ENCODE data around the gene STK17B. TPM values are rescaled to one million over a fixed set of nuclear protein-coding genes. Genes with fewer than 3 reads are reported as not detected.

Gene STK17B
- total and polyA plus RNA-seq, 2 of the 8 experiments (the other 6 are each of a cell fraction or from before 2014, with no cell fraction given) = 1.8 to 10.5 TPM

- TF ChIP-seq TBP (IDR thresholded peaks at IDR 0.05; ENCODE audit: low read depth, low read length) = no peak
- TF ChIP-seq JUND (IDR thresholded peaks at IDR 0.05; ENCODE audit: low read length) = no peak
These were observed 42.6 kb downstream of the STK17B start (continued) for GRCh38 chr2:196128749-196129148.

All from H1 (cell line).